ENCODE results near the gene GNAT1.
"Not testable (repeated sequence)": the region's sequence is repeated elsewhere in the genome, so short reads cannot be mapped to it uniquely, and the experiment has no call there.

The GNAT1 gene

DNA sequence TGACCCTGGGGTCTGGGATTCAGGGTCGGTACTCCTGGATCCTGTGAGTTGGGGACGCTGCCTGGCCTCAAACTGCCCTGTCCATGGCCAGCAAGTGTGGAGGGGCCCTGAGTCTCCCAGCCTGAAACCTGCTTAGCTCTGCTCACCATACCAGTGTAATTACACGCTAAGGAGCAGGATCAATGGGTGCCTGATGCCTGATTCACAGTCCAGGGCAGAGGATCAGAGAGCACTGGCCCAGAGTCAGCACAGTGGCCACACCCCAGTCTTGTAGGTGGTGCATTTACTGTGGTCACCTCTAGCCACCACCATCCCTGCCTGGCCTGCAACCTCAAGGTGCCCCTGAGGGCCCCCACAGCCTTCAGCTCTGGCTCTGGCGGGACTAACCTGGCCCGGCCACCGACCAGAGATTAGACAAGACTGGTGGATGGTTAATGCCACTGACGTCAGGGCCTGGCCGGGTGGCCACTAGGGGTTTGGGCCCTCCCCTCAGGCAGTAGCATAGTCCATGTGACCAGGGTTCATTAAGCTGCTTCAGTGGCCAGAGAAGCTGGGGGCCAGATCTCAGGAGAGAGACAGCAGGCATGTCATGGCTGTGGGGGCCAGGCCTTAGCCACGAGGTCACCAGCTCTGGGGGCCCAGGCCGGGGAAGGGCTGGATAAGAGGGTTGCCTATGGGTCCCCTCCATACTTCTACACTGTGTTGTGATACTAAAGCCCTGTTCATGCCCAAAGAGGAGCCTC is 10.3 kb downstream of the GNAT1 start:
- no peak for DNase-seq (ENCODE audit: low read depth in 2 of 3, low spot score in 2 of 3)

DNA sequence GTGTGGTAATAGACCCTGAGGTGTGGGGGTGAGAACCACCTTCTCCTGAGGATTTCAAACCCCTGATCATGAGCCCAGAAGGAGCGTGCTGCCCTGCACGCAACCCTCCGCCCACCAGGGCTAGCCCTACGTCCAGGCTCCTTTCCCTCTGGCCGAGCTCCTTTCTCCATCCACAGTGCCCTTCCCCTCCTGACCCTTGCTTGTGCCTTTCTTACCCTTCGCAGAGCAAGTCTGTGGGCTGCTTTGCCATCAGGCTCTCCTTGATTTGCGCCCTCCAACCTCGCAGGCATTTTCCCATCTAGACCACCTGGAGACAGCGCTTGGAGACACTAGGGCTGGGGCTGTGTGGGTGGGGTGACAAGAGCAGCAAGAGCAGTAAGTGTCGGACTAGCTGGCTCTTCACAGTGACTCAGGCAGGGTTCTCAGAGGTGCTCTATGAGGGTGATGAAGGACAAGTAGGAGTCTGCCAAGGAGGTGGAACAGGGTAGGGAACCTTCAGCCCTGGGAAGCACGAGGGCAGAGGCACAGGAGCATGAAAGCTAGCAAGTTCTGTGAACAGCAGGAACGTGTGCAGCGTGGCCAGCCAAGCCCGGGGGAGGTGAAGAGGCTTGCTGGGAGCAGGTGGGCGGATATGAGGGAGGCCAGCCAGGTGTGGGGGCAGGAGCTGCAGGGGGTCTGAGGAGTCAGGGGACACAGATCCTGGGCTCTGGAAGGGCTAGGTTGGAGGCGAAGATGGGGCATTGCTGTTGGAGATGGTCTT is 11.1 kb downstream of the GNAT1 start:
- no peak for DNase-seq (ENCODE audit: low read depth in 2 of 3, low spot score in 2 of 3)

DNA sequence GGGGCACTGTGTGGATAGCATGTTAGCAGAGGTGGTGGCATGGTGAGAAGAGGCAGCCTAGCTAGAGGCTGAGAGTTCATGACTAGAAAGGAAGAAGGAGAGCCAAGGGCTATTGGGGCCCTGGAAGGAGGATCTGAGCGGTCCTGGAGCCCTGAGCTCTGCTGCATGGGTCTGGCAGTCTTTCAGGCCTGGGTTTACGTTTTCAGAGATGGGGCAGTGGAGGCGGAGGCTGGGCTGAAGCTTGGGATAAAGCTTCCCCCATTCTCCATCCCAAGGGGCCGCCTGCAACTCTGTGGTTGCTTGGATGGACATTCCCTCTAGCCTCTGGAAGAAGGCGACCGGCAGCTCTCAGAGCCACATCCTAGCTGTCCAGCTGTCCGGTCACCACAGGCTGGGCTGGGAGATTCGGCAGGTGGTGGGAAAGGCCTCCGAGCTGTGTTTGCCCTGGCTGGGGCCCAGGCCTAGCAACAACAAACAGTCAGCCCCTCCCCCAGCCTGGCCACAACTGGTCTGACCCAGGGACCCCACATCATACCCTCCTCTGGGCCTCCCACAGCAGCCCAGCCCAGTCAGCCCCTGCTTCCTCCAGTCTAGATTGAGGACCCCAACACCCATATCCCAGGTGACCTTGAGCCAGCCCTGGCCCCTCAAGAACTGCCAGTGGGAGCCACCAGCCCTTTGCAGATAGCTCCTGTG is 11.9 kb downstream of the GNAT1 start:
- DNase-seq (ENCODE audit: low read depth in 2 of 3, low spot score in 2 of 3) = no peak

DNA sequence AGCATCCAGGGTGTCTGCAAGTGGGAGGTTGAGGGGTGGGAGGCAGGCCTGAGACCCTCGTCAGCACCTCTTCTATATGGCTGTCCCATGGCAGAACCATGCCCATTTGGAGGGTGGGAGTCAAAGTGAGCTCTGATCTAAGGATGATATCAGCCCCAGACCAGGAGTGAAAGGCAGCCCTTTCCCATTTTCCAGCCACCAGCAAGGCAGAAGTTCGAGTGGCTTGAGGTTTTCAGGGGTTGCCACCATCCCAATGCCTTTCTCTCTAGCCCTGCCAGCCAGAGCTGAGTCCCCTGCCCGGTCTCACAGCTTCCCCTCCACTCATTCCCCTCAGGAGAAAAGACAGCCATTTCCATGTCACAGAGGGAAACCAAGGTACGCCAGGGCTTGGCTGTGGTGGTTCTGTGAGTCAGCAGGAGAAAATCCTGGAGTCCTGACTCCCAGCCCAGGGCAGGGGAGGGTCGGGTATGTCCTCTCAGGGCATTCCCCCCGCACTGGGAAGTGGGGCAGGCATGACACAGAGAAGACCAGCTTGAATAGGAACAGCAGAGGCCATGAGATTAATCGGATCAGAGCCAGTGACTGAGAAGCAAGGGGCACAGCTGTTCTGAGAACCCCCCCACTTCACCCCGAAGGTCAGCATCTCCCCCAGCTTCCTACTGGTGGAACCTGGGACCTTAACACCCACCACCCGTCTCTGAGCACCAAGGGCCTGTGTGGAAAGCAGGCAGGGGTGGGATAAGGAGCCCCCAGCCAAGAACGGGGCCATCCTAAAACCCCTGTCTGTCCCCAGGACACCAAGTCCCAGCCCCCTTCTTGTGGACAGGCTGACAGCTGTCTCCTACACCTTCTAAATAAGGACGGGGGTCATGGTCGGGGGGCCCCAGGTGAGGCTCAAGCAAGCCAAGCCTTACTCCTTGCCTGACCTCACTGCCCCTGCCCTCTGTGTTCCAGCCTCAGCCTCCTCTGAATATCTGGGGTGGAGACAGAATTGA is 12.7 kb downstream of the GNAT1 start:
- DNase-seq (ENCODE audit: low read depth in 2 of 3, low spot score in 2 of 3) = no peak

DNA sequence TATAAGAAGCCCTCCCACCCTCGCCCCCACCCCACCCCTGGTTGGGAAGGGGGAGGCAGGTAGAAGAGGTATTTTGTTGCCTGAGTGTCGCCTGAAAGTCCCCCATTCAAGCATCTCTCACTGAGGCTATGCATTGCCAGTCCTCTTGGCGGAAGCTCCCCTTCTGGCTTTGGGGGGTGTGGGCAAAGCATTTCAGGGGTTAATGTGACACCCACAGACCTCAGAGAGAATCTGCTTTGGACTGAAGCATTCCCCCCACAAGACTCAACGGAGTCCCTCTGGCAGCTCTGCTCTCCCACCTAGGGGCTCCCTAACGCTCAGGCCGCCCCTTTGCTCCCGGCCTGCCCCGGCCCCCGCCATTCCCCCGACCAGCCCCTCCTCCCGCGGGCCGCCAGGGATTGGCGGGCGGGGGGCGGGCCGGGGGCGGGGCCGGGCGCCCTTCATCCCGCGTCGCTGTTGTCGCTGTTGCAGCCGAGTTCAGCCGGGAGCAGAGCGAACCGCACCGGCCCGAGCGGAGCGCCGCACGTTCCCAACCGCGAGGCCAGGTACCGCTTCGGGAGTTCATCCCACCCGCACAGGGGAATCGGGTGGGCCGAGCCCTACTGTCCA is 13.5 kb downstream of the GNAT1 start, which contains the start of gene SLC38A3:
Gene SLC38A3 (plus strand): TSS at position 468 of the 609 bp plus-strand sequence. CDS start 8,929 bp downstream, outside the sequence.
- no peak for DNase-seq (ENCODE audit: low read depth in 2 of 3, low spot score in 2 of 3)

DNA sequence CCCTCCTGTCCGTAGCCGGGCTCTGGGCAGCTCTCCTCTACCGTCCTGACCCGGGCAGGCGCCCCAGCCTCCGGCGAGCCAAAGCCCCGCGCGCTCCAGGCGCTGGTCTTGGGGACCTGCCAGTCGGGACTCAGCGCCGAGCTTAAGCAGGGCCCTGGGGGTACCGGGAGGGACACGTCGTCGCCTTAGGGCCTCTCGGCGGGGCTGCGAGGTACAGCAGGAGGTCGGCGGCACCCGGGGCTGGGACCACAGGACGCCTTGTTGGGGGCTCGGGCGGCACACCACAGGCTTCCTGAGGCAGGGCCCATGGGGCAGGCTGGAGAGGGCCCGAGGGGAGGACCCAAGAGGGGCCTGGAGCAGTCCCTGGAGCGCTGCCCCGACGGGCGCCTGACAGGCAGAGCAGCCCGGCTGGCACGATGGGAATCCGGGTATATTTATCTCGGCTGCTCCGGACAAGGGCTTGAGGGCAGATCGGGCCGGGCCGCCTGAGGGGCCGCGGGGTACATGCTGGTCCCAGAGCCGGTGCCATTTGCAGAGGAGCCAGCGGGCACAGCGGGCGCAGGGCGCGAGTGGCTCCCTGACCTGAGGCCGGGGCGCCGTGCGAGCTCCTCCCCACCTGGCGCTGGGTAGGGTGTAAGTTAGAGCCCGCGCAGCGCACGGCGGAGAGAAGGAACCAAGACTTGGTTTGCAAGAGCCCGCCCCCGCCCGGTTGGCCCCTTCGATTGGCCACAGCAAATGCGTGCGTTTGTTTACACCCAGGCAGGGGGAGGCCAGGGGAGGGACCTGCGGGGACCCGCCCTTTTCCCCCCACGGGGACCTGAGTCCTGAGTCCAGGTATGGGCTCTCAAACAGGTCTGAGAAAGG is 14.2 kb downstream of the GNAT1 start:
- DNase-seq (ENCODE audit: low read depth in 2 of 3, low spot score in 2 of 3) = no peak

DNA sequence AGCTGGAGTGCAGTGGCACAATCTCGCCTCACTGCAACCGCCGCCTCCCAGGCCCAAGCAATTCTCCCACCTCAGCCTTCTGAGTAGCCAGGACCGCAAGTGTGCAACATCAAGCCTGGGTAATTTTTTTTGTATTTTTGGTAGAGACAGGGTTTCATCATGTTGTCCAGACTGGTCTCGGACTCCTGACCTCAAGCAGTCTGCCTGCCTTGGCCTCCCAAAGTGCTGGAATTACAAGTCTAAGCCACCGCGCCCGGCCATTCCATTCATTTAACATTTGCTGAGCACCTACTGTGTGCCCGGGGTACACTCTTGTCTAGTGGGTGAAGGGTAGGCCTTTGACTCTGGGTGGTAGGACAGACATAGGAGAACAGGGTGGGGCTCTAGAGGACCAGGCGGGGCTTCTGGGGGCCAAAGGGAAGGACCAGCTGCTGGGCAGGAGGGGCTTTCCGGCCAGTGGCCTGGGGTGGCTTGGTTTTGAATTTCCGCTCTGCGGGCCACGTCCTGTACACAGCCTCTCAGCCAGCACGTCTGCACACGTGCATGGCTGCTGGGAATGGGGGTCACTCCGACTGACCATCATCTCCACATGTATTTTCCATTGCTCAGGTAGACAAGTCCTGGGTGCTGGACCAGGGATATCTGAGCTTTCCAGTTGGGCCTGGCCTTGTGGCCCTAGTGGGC is 16.1 kb downstream of the GNAT1 start:
- no peak for DNase-seq (ENCODE audit: low read depth in 2 of 3, low spot score in 2 of 3)

DNA sequence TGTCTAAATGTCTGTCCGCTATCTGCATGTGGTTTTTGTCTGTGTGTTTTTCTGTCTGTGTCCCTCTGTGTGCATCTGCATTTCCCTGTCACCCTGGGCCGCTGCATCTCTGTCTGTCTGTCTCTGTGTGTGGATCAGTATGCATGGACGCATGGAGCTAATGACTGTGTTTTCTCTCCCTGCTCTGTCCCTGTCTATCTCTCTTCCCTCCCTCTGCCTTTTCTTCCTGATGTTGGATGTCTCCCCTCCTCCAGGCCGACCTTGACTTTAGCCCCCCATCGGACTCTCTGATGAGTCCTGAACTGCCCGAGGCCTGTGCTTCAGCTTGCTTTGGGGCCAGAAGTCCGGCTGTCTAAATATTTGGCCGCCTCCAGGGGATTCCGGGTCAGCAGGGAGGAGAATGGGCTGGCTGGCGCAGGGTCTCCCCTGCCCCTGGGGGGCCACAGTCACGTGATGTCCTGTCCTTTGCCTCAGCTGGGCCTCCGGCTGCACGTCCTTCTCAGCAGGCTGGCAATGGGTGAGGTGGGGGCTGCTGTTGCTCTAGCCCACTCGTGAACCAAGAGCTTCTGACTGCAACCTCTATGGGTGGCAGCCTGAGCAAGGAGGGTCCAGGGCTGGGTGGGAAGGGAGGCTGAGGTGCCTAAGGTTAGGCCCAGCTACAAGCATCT is 17.4 kb downstream of the GNAT1 start:
- DNase-seq (ENCODE audit: low read depth in 2 of 3, low spot score in 2 of 3) = no peak

DNA sequence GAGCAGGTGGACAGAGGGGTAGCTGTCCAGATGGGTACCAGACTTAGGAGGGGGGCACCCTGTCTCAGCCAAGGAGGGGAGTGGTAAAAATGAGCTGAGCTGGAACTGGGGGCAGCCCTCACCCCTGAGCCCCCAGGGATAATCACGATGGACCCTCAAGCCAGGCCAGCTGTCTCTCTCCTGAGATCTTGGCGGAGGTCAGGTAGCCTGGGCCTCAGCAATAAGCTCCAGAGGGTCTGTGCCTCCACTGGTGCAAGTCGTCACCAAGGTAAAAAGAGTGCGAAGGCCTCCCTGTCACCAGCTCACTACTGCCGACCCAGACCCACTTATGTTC is 18.7 kb downstream of the GNAT1 start:
- DNase-seq (ENCODE audit: low read depth in 2 of 3, low spot score in 2 of 3) = no peak

DNA sequence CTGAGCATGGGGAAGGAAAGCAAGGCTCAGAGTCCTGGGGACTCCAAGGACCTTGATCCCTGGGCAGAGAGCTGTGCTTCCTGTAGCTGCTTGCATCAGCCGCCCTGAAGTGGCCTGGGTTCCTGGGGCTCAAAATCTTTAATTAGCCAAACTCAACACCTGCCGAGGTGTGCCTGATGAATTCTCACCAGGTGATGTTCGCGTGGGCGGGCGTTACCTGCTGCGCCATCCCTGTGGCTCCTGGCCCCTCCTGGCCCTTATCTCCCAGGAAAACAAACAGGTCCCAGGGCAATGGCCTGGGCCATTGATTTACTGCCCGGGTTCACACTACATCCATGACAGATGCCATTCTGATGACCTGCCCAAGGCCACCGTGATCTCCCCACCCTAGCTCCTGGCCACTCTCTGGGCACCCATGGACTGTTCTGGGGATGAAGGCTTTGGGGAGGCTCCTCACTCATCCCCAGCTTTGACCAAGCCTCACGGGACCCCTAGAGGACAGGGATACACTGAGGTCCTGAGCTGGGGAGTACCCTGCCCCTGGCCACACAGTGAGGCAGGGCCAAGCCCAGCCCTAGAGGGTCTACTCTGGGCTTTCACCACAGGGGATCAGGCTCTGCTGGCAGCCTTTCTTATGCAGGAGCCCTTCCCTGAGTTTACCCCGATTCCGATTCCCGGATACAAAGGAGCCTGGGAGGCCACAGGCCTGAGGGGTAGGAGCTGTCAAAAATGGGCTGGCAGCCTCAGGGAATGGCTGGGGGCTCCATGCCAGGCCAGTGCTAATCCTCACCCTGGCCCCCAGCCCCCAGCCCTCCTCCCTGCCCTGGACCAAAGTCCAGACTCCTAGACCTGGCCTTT is 19.3 kb downstream of the GNAT1 start:
- no peak for DNase-seq (ENCODE audit: low read depth in 2 of 3, low spot score in 2 of 3)

DNA sequence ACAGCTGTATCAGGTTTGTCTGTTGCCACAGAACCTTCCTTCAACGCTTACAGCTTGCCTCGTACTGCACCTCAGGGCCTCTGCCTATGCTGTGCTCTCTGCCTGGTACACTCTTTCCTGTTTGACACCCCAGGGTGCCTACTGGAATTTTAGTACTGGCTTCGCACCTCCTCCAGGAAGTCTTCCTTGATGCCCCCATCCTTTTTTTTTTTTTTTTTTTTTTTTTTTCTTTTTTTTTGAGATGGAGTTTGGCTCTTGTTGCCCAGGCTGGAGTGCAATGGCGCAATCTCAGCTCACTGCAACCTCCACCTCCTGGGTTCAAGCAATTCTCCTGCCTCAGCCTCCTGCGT is 19.9 kb downstream of the GNAT1 start:
- DNase-seq (ENCODE audit: low read depth in 2 of 3, low spot score in 2 of 3) = not testable (repeated sequence)

DNA sequence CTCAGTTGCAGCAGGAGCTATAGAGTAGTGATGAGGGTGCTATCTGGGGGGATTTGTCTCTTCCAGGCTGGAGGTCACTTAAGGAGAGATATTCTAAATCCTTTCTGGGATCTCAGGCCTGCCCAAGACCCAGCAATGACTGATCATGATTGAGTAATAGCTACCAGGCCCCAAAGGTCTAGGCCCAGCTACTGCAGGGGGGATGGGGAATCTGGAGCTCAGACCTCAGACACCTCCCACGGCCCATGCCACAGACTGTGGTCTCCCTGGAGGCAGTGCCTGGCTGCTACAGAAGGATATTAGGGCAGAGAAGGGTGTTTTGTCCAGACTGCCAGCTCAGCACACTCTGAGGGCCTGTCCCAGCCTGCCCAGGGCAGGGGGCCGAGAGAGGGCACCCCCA is 20.5 kb downstream of the GNAT1 start:
- DNase-seq (ENCODE audit: low read depth in 2 of 3, low spot score in 2 of 3) = no peak

DNA sequence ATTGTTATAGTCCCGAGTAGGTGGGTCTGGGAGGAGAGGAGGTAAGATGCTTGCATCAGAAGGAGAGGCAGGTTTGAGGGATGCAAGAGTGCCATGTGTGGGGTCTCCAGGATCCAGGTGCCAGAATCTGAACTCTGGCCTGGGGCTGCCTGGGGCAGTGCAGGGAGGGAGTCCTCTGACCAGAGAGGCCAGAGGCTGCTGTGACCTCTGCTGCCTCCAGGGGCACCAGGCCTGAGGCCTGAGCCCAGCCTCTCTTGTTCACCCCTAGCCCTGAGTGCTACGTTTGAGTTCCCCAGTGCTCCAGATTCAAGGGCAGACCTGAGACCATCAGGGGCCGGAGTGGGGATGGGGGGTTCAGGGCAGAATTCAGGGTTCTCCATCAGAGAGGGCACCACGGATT is 21.1 kb downstream of the GNAT1 start:
- DNase-seq (ENCODE audit: low read depth in 2 of 3, low spot score in 2 of 3) = no peak

DNA sequence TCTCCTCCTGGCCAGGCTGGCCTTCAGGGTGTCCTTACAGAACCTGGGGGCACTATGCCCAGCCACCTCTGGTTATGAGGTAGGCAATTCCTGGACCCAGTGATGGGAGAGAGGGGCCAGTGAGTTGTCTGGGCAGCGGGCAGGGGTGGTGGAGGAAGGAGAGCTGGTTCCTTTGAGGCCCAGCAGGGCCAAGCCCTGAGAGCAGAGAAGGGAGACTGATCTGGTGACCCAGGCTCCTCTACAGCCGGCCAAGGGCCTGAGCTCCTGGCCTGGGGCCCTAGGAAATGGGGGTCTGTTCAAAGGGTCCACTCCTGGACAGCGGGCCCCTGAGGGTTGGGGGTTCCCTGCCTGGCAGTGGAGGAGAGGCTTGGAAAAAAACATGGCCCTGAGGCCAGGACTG is 21.6 kb downstream of the GNAT1 start:
- DNase-seq (ENCODE audit: low read depth in 2 of 3, low spot score in 2 of 3) = no peak

DNA sequence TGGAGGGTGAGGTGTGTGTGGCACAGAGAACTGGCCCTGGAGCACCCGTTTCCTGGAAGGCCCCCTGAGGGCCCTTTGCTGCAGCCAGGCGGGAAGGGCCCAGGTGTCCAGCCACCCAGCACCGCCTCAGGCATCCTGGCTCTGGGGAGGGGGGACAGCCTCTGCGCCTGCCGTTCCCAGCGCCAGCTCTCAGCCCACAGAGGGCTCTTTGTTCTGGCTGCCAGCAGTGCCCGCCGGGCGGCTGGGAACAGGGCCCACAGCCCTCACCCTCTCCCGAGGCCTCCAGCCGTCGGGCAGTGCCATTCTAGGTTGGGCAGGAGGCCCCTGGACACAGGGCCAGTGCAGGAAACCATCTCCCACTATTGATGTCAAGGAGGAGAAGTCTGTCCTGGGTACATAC is 22.0 kb downstream of the GNAT1 start:
- DNase-seq (ENCODE audit: low read depth in 2 of 3, low spot score in 2 of 3) = no peak

DNA sequence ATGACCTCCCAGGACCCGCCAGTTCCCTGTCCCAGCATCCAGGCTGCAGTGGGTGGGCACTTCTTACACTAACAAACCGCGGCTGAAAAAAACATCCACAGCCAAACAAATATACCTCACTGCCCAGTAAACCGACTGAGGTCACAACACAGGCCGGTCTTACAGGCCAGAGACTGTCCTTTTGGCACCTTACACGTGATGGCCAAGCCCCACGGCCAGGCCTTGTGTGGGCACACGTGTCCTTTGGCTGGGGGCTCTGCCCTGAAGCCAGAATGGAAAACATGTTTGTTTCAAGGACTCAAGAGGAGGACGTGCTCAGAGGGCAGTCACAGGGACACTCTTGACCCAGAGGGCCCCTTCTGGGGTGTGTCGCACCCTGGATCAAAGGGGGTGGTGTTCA is 23.4 kb downstream of the GNAT1 start:
- DNase-seq (ENCODE audit: low read depth in 2 of 3, low spot score in 2 of 3) = no peak

DNA sequence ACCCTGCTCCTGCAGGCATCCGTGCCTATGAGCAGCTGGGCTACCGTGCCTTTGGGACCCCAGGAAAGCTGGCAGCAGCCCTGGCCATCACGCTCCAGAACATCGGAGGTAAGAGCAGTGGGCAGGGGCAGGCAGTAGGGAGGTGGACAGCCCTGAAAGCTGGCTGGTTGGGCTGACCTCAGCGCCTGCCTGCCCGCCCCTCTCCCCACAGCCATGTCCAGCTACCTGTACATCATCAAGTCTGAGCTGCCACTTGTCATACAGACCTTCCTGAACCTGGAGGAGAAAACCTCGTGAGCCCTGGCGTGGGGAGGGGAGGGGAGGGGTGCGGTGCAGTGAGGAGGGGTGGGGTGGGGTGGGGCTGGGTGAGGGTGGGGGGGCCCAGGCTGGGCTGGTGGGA is 24.1 kb downstream of the GNAT1 start:
- DNase-seq (ENCODE audit: low read depth in 2 of 3, low spot score in 2 of 3) = no peak

DNA sequence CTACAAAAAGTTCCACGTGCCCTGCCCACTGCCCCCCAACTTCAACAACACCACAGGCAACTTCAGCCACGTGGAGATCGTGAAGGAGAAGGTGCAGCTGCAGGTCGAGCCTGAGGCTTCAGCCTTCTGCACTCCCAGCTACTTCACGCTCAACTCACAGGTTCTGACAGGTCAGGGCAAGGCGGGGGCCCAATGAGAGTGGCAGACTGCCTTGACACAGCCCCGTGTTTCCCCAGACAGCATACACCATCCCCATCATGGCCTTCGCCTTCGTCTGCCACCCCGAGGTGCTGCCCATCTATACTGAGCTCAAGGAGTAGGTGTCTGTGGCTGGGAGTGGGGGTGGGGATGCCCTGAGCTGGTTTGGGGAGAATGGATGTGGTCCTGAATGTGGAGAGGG is 26.3 kb downstream of the GNAT1 start:
- DNase-seq (ENCODE audit: low read depth in 2 of 3, low spot score in 2 of 3) = no peak
